Endothelial cell of umbilical vein (primary cell): ENCODE data around the gene OR10H5. TPM values are rescaled to one million over a fixed set of nuclear protein-coding genes. Genes with fewer than 3 reads are reported as not detected.
"Not testable (repeated sequence)": the region's sequence is repeated elsewhere in the genome, so short reads cannot be mapped to it uniquely, and the experiment has no call there.

ENCODE experiments used
- BruUV-seq: library from RNA; stranded (reverse); fragments of 400-500 nt; replicated peaks from 2 replicates; lab custom pipeline; 2021; lab: Mats Ljungman, UMichigan
- CTCF ChIA-PET: fragments of 300-600, 350-600 bp; sonication (Branson Sonifier 250); formaldehyde crosslinking; loops from one replicate; lab custom pipeline; 2021; ENCODE audit warnings: antibody characterized with exemption, inconsistent platforms; lab: Charles Lee
- POLR2A ChIA-PET: fragments of 300-600, 350-600 bp; sonication (Branson Sonifier 250); formaldehyde crosslinking; loops from one replicate; lab custom pipeline; 2021; ENCODE audit warnings: antibody characterized with exemption, inconsistent platforms; lab: Charles Lee
- DNase-seq: peaks from one replicate; pipeline ENCODE4 v3.0.0-alpha.2; 2011; ENCODE audit warnings: low read depth, low spot score
- FAIRE-seq: peaks from 2 replicates; lab custom pipeline; 2011; peaks lifted over from hg19 to GRCh38; lab: Jason Lieb, UNC
- H2AFZ ChIP-seq: 2 replicates; pipeline ENCODE4 v1.6.0; 2012; ENCODE audit warnings: low read depth, low read length, control low read depth, inconsistent platforms
- H3K27ac ChIP-seq: 2 replicates; pipeline ENCODE4 v1.5.1; 2011; ENCODE audit warnings: low read depth, mild to moderate bottlenecking, control low read depth, low read length, moderate library complexity; ENCODE audit not compliant: insufficient read depth
- H3K27me3 ChIP-seq, 2 experiments: 2 replicates each; pipeline versions ENCODE4 v1.6.0 to v1.6.1; 2011; ENCODE audit warnings: low read length in 2 of 2, mixed read lengths in 1 of 2; ENCODE audit not compliant: control insufficient read depth in 2 of 2, insufficient read depth in 2 of 2
- H3K36me3 ChIP-seq, 2 experiments: 2 replicates in 1 of 2; 3 replicates in 1 of 2; pipeline ENCODE4 v1.5.1; 2011; ENCODE audit warnings: low read length in 2 of 2, mild to moderate bottlenecking in 1 of 2, moderate library complexity in 1 of 2; ENCODE audit not compliant: control insufficient read depth in 2 of 2, insufficient read depth in 2 of 2; ENCODE audit errors: extremely low read depth in 1 of 2
- H3K4me1 ChIP-seq: 3 replicates; pipeline ENCODE4 v1.5.1; 2011; ENCODE audit warnings: mild to moderate bottlenecking, low read length; ENCODE audit not compliant: control insufficient read depth, insufficient read depth; ENCODE audit errors: extremely low read depth
- H3K4me2 ChIP-seq: 2 replicates; pipeline ENCODE4 v1.6.1; 2011; ENCODE audit warnings: low read length, control low read depth, mixed read lengths; ENCODE audit not compliant: insufficient read depth
- H3K4me3 ChIP-seq, 3 experiments: fragments of 200-600 bp in 1 of 3; sonication (generic), shearing (Covaris generic) in 1 of 3; replicated peaks in 1 of 3; 2 replicates each; pipeline ENCODE4 v1.5.1; 2011 to 2016; ENCODE audit warnings: control low read depth in 3 of 3, low read length in 3 of 3, mild to moderate bottlenecking in 2 of 3, inconsistent platforms in 1 of 3, low read depth in 1 of 3, moderate library complexity in 1 of 3; ENCODE audit not compliant: insufficient read depth in 1 of 3
- H3K79me2 ChIP-seq: 2 replicates; pipeline ENCODE4 v1.6.0; 2012; ENCODE audit warnings: low read length, inconsistent platforms; ENCODE audit not compliant: control insufficient read depth, insufficient read depth
- H3K9ac ChIP-seq: replicated peaks from 2 replicates; pipeline ENCODE3; 2011; ENCODE audit warnings: low read length, control low read depth; ENCODE audit not compliant: insufficient read depth; ENCODE audit errors: extremely low read depth
- H3K9me1 ChIP-seq: replicated peaks from 3 replicates; pipeline ENCODE4 v1.6.0; 2011; ENCODE audit warnings: mild to moderate bottlenecking, low read length; ENCODE audit not compliant: control insufficient read depth, insufficient read depth; ENCODE audit errors: extremely low read depth
- H3K9me3 ChIP-seq: replicated peaks from 2 replicates; pipeline ENCODE4 v1.5.1; 2012; ENCODE audit warnings: low read length, inconsistent platforms; ENCODE audit not compliant: control insufficient read depth, insufficient read depth
- H4K20me1 ChIP-seq: replicated peaks from 2 replicates; pipeline ENCODE3; 2011; ENCODE audit warnings: mild to moderate bottlenecking, low read length; ENCODE audit not compliant: control insufficient read depth, insufficient read depth; ENCODE audit errors: extremely low read depth
- FOS ChIP-seq: IDR thresholded peaks from 2 replicates; pipeline ENCODE4 v1.6.1; 2011; ENCODE audit warnings: mild to moderate bottlenecking, low read length, moderate library complexity, borderline replicate concordance; ENCODE audit not compliant: insufficient read depth
- GATA2 ChIP-seq: IDR thresholded peaks from 2 replicates; pipeline ENCODE4 v1.7.0; 2011; ENCODE audit warnings: low read depth, mild to moderate bottlenecking, moderate library complexity, mixed read lengths, low read length; ENCODE audit not compliant: insufficient read length, insufficient read depth
- JUN ChIP-seq: IDR thresholded peaks from 2 replicates; pipeline ENCODE4 v1.6.1; 2011; ENCODE audit warnings: borderline replicate concordance, low read depth; ENCODE audit not compliant: insufficient read length, insufficient read depth
- MYC ChIP-seq: IDR thresholded peaks from one replicate; pipeline ENCODE4 v1.6.1; 2011; ENCODE audit warnings: mild to moderate bottlenecking, low read depth, low read length
- dilution Hi-C: fragments of 300-500 bp; cut with MboI; formaldehyde crosslinking; loops from one replicate; pipeline ENCODE4 v1.15.0; 2019; ENCODE audit warnings: low sequenced_read_pairs; ENCODE audit not compliant: extremely low pct_ligation_motif_present
- intact Hi-C: fragments of 100-400 bp; cut with micrococcal nuclease; formaldehyde crosslinking; loops from one replicate; pipeline ENCODE4 v1.10.0; 2022
- polyA plus RNA-seq, 4 experiments: library from polyadenylated mRNA; depleted of rRNA in 3 of 4; stranded (reverse) in 3 of 4; unstranded in 1 of 4; fragments of >200 nt; gene quantifications; 2 replicates each; pipeline versions ENCODE4 v1.2.1 to v1.2.3, GENCODE V29; 2011 to 2012; ENCODE audit warnings: missing spikeins in 1 of 4
- total RNA-seq: library from RNA; stranded (reverse); gene quantifications from 2 replicates; pipeline ENCODE4 v1.2.3, GENCODE V29; 2021

Gene OR10H5
- total and polyA plus RNA-seq, 2 donors (not counting 3 experiments of a cell fraction or from before 2014, with no cell fraction given) = not detected

DNA sequence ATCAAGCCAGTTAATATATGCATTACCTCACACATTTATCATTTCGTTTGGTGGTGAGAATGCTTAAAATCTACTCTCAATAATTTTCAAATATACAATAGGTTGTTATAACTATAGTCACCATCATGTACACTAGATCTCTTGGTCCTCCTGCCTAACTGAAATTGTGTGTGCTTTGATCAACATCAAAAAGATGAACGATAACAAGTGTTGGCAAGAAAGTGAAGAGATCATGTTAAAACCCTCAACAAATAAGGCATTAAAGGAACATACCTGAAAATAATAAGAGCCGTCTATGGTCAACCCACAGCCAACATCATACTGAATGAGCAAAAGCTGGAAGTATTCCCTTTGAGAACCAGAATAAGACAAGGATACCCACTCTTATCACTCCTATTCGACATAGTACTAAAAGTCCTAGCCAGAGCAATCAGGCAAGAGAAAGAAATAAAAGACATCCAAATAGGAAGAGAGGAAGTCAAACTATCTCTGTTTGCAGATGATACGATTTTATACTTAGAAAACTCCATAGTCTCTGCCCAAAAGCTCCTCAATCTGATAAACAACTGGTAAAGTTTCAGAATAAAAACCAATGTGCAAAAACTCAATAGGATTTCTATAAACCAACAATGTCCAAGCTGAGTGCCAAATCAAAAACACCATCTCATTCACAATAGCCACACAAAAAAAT lies 55.9 kb downstream of the OR10H5 start:
- Histone ChIP-seq H3K27ac (no peak overlapping the region), H3K9me1 (no peaks in the 10 kb centered on the region), H3K36me3 (no peaks in the 10 kb centered on the region), H3K4me2 (no peak overlapping the region), H3K9me3 (no peaks in the 10 kb centered on the region), H3K79me2 (no peaks in the 10 kb centered on the region), H3K4me1 (no peaks in the 10 kb centered on the region), H2AFZ (no peak overlapping the region), H4K20me1 (no peaks in the 10 kb centered on the region), H3K27me3 (no peaks in the 10 kb centered on the region), H3K9ac (no peak overlapping the region), H3K4me3 (no peak overlapping the region)
- BruUV-seq = no TSS peak
- TF ChIP-seq JUN (no peak), FOS (no peak), GATA2 (no peak), MYC (no peak)
- CTCF ChIA-PET = no interaction called here
- intact Hi-C loops (no loop called here), dilution Hi-C loops (no loop called here)
- DNase-seq = no peak
- FAIRE-seq = no peak
- POLR2A ChIA-PET = no interaction called here

DNA sequence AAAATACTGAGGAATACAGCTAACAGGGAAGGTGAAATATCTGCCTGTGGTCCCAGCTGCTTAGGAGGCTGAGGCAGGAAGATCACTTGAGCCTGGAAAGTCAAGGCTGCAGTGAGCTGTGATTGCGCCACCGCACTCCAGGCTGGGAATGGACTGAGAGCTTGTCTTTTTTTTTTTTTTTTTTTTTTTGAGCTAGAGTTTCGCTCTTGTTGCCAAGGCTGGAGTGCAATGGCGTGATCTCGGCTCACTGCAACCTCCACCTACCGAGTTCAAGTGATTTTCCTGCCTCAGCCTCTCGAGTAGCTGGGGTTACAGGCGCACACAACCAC lies 56.4 kb downstream of the OR10H5 start:
- FAIRE-seq, BruUV-seq, H3K9me1 ChIP-seq, H4K20me1 ChIP-seq, dilution Hi-C loops, H2AFZ ChIP-seq, intact Hi-C loops, H3K9me3 ChIP-seq, H3K4me1 ChIP-seq, H3K36me3 ChIP-seq, H3K4me3 ChIP-seq, DNase-seq, H3K27ac ChIP-seq, H3K79me2 ChIP-seq, H3K27me3 ChIP-seq, POLR2A ChIA-PET, H3K4me2 ChIP-seq, H3K9ac ChIP-seq: not testable (repeated sequence)
- CTCF ChIA-PET = interaction anchor here (0.6 kb wide), 1 partner anchor 63 kb away, joined by 3 read pairs; no protein-coding TSS in a partner anchor
